Endothelial cell of umbilical vein (primary cell): ENCODE measurements around the gene MRPL53. TPM values are rescaled to one million over a fixed set of nuclear protein-coding genes. Genes with fewer than 3 reads are reported as not detected.

Experiments
- BruUV-seq: library from RNA; stranded (reverse); fragments of 400-500 nt; replicated peaks from 2 replicates; lab custom pipeline; 2021; lab: Mats Ljungman, UMichigan
- CTCF ChIA-PET: fragments of 300-600, 350-600 bp; sonication (Branson Sonifier 250); formaldehyde crosslinking; loops from one replicate; lab custom pipeline; 2021; ENCODE audit warnings: antibody characterized with exemption, inconsistent platforms; lab: Charles Lee
- POLR2A ChIA-PET: fragments of 300-600, 350-600 bp; sonication (Branson Sonifier 250); formaldehyde crosslinking; loops from one replicate; lab custom pipeline; 2021; ENCODE audit warnings: antibody characterized with exemption, inconsistent platforms; lab: Charles Lee
- DNase-seq: peaks from one replicate; pipeline ENCODE4 v3.0.0-alpha.2; 2011; ENCODE audit warnings: low read depth, low spot score
- FAIRE-seq: peaks from 2 replicates; lab custom pipeline; 2011; peaks lifted over from hg19 to GRCh38; lab: Jason Lieb, UNC
- H2AFZ ChIP-seq: 2 replicates; pipeline ENCODE4 v1.6.0; 2012; ENCODE audit warnings: low read depth, low read length, control low read depth, inconsistent platforms
- H3K27ac ChIP-seq: 2 replicates; pipeline ENCODE4 v1.5.1; 2011; ENCODE audit warnings: low read depth, mild to moderate bottlenecking, control low read depth, low read length, moderate library complexity; ENCODE audit not compliant: insufficient read depth
- H3K27me3 ChIP-seq, 2 experiments: 2 replicates each; pipeline versions ENCODE4 v1.6.0 to v1.6.1; 2011; ENCODE audit warnings: low read length in 2 of 2, mixed read lengths in 1 of 2; ENCODE audit not compliant: control insufficient read depth in 2 of 2, insufficient read depth in 2 of 2
- H3K36me3 ChIP-seq, 2 experiments: 2 replicates in 1 of 2; 3 replicates in 1 of 2; pipeline ENCODE4 v1.5.1; 2011; ENCODE audit warnings: low read length in 2 of 2, mild to moderate bottlenecking in 1 of 2, moderate library complexity in 1 of 2; ENCODE audit not compliant: control insufficient read depth in 2 of 2, insufficient read depth in 2 of 2; ENCODE audit errors: extremely low read depth in 1 of 2
- H3K4me1 ChIP-seq: 3 replicates; pipeline ENCODE4 v1.5.1; 2011; ENCODE audit warnings: mild to moderate bottlenecking, low read length; ENCODE audit not compliant: control insufficient read depth, insufficient read depth; ENCODE audit errors: extremely low read depth
- H3K4me2 ChIP-seq: 2 replicates; pipeline ENCODE4 v1.6.1; 2011; ENCODE audit warnings: low read length, control low read depth, mixed read lengths; ENCODE audit not compliant: insufficient read depth
- H3K4me3 ChIP-seq, 3 experiments: fragments of 200-600 bp in 1 of 3; sonication (generic), shearing (Covaris generic) in 1 of 3; replicated peaks in 1 of 3; 2 replicates each; pipeline ENCODE4 v1.5.1; 2011 to 2016; ENCODE audit warnings: control low read depth in 3 of 3, low read length in 3 of 3, mild to moderate bottlenecking in 2 of 3, inconsistent platforms in 1 of 3, low read depth in 1 of 3, moderate library complexity in 1 of 3; ENCODE audit not compliant: insufficient read depth in 1 of 3
- H3K79me2 ChIP-seq: 2 replicates; pipeline ENCODE4 v1.6.0; 2012; ENCODE audit warnings: low read length, inconsistent platforms; ENCODE audit not compliant: control insufficient read depth, insufficient read depth
- H3K9ac ChIP-seq: replicated peaks from 2 replicates; pipeline ENCODE3; 2011; ENCODE audit warnings: low read length, control low read depth; ENCODE audit not compliant: insufficient read depth; ENCODE audit errors: extremely low read depth
- H3K9me1 ChIP-seq: replicated peaks from 3 replicates; pipeline ENCODE4 v1.6.0; 2011; ENCODE audit warnings: mild to moderate bottlenecking, low read length; ENCODE audit not compliant: control insufficient read depth, insufficient read depth; ENCODE audit errors: extremely low read depth
- H3K9me3 ChIP-seq: replicated peaks from 2 replicates; pipeline ENCODE4 v1.5.1; 2012; ENCODE audit warnings: low read length, inconsistent platforms; ENCODE audit not compliant: control insufficient read depth, insufficient read depth
- H4K20me1 ChIP-seq: replicated peaks from 2 replicates; pipeline ENCODE3; 2011; ENCODE audit warnings: mild to moderate bottlenecking, low read length; ENCODE audit not compliant: control insufficient read depth, insufficient read depth; ENCODE audit errors: extremely low read depth
- EZH2 ChIP-seq: IDR thresholded peaks from 2 replicates; pipeline ENCODE4 v1.6.1; 2012; ENCODE audit warnings: borderline replicate concordance, low read depth, mild to moderate bottlenecking, moderate library complexity, low read length, inconsistent platforms; ENCODE audit not compliant: severe bottlenecking
- FOS ChIP-seq: IDR thresholded peaks from 2 replicates; pipeline ENCODE4 v1.6.1; 2011; ENCODE audit warnings: mild to moderate bottlenecking, low read length, moderate library complexity, borderline replicate concordance; ENCODE audit not compliant: insufficient read depth
- GATA2 ChIP-seq: IDR thresholded peaks from 2 replicates; pipeline ENCODE4 v1.7.0; 2011; ENCODE audit warnings: low read depth, mild to moderate bottlenecking, moderate library complexity, mixed read lengths, low read length; ENCODE audit not compliant: insufficient read length, insufficient read depth
- MYC ChIP-seq: IDR thresholded peaks from one replicate; pipeline ENCODE4 v1.6.1; 2011; ENCODE audit warnings: mild to moderate bottlenecking, low read depth, low read length
- dilution Hi-C: fragments of 300-500 bp; cut with MboI; formaldehyde crosslinking; loops from one replicate; pipeline ENCODE4 v1.15.0; 2019; ENCODE audit warnings: low sequenced_read_pairs; ENCODE audit not compliant: extremely low pct_ligation_motif_present
- intact Hi-C: fragments of 100-400 bp; cut with micrococcal nuclease; formaldehyde crosslinking; loops from one replicate; pipeline ENCODE4 v1.10.0; 2022
- polyA plus RNA-seq, 4 experiments: library from polyadenylated mRNA; depleted of rRNA in 3 of 4; stranded (reverse) in 3 of 4; unstranded in 1 of 4; fragments of >200 nt; gene quantifications; 2 replicates each; pipeline versions ENCODE4 v1.2.1 to v1.2.3, GENCODE V29; 2011 to 2012; ENCODE audit warnings: missing spikeins in 1 of 4
- total RNA-seq: library from RNA; stranded (reverse); gene quantifications from 2 replicates; pipeline ENCODE4 v1.2.3, GENCODE V29; 2021

Gene MRPL53
- total and polyA plus RNA-seq, 2 donors (not counting 3 experiments of a cell fraction or from before 2014, with no cell fraction given), result 68.7 to 69.7 TPM

DNA sequence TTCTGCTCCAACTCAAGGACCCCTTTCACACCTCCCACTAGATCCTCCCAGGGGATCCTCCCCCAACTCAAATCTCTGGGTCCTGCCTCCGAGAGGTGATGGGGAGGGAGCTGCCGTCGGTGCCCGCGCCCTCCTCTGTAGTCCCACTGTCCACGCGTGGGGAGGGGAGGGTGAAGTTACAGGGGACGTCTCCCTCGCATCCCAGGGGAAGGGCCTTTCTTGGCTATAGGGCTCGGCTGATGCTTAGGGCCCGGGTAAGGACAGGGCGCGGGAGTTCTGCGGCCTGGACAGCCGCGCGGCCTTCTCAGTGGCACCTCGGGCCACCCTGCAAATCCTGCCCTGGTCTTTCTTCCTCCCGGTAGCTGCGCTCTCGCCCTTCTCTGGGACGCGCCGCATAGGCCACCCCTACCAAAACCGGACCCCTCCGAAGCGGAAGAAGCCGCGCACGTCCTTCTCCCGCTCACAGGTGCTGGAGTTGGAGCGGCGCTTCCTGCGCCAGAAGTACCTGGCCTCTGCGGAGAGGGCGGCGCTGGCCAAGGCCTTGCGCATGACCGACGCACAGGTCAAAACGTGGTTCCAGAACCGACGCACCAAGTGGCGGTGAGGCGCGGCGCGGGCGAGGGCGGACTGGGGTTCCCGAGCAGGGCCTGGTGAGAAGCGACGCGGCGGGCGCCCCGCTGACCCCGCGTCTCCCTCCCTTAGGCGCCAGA, 42.9 kb upstream of the MRPL53 start:
- TF ChIP-seq FOS (no peak), GATA2 (no peak), EZH2 (peak; percentile 99), MYC (no peak)
- Histone ChIP-seq H3K4me3 (no peak overlapping the region), H3K27me3 (peaks cover 86 to 98% of the 10 kb centered on the region in 2 experiments), H3K27ac (no peak overlapping the region), H3K4me1 (peaks cover 7% of the 10 kb centered on the region), H3K36me3 (no peaks in the 10 kb centered on the region), H4K20me1 (no peaks in the 10 kb centered on the region), H3K9me3 (no peaks in the 10 kb centered on the region), H3K9ac (no peak overlapping the region), H3K4me2 (no peak overlapping the region), H2AFZ (peak overlapping the region; percentile 69), H3K79me2 (no peaks in the 10 kb centered on the region), H3K9me1 (no peaks in the 10 kb centered on the region)
- dilution Hi-C loops (no loop called here), intact Hi-C loops (no loop called here)
- ChIA-PET POLR2A (no interaction called here), CTCF (interaction anchor here (1.4 kb wide), 1 partner anchor 8 kb away, joined by 3 read pairs; no protein-coding TSS in a partner anchor)
- BruUV-seq, result no TSS peak
- FAIRE-seq, result no peak
- no peak for DNase-seq
